D721Med (cell line): ENCODE measurements around the gene PIGB.
"Not testable (repeated sequence)": the region's sequence is repeated elsewhere in the genome, so short reads cannot be mapped to it uniquely, and the experiment has no call there.

ENCODE experiments used
- DNase-seq: peaks from one replicate; pipeline ENCODE4 v3.0.0; 2011; ENCODE audit warnings: low spot score; ENCODE audit not compliant: insufficient read length
- FAIRE-seq: peaks from 2 replicates; lab custom pipeline; 2011; peaks lifted over from hg19 to GRCh38; lab: Jason Lieb, UNC
- CTCF ChIP-seq: IDR thresholded peaks from 2 replicates; pipeline ENCODE4 v1.5.1; 2012; ENCODE audit warnings: mild to moderate bottlenecking, control low read depth; ENCODE audit not compliant: insufficient read depth; ENCODE audit errors: missing control alignments

The PIGB gene

GRCh38 chr15:55279746-55280351 lies 39.2 kb upstream of the PIGB start:
- no peak for FAIRE-seq
- DNase-seq = no peak
- no peak for TF ChIP-seq CTCF

DNA sequence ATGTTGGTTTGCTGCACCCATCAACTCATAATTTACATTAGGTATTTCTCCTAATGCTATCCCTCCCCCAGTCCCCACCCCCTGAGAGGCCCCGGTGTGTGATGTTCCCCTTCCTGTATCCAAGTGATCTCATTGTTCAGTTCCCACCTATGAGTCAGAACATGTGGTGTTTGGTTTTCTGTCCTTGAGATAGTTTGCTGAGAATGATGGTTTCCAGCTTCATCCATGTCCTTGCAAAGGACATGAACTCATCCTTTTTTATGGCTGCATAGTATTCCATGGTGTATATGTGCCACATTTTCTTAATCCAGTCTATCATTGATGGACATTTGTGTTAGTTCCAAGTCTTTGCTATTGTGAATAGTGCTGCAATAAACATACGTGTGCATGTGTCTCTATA lies 38.4 kb upstream of the PIGB start:
- FAIRE-seq, DNase-seq: not testable (repeated sequence)

DNA sequence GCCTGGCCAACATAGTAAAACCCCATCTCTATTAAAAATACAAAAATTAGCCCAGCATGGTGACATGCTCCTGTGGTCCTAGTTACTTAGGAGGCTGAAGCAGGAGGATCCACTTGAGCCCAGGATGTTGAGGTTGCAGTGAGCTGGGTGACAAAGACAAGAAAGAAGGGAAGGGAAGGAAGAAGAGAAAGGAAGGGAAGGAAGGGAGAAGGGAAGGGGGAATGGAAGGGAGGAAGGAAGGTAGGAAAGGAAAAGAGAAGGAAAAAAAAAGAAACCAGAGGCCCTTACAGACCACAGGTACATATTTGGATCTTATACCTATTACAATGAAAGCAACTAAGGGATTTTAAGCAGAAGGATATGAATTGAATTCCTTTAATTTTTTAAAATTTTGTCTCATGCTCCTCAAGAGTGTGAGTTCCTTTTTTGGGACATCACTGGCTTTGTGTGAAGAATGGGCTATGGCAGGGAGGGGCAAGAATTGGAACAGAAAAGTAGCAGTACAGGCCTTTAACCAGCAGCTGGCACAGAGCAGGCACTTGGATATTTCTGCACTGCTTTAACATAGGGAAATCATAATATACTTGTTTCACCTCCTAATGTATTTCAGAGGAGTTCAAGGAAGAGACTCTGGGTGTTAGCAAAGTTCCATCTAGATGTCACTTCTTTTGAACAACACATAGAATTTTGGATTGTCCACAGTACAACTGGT lies 37.3 kb upstream of the PIGB start:
- DNase-seq (no peak), FAIRE-seq (no peak)
- TF ChIP-seq CTCF = no peak

GRCh38 chr15:55282284-55282833 lies 36.7 kb upstream of the PIGB start:
- FAIRE-seq = no peak
- no peak for DNase-seq
- TF ChIP-seq CTCF = no peak

GRCh38 chr15:55283379-55284147 lies 35.5 kb upstream of the PIGB start:
- FAIRE-seq (no peak), DNase-seq (no peak)
- TF ChIP-seq CTCF = no peak

DNA sequence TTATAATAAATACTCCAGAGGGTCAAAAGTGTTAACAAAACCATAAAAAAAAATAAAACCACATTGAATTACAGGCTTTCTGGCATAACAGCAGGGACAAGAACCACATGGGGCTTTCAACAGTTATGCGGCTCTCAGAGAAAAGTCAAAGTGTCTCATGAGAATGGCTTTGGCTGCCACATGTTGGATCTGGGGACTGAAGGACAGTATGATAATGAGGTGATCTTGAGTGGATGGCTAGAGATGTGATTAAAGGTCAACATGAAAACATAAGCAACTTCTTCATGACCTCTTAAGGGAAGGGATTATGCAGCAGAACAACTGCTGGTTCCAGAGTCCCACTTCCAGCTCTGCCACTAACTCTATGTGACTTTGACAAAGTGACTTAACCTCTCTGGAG lies 34.6 kb upstream of the PIGB start:
- FAIRE-seq (no peak), DNase-seq (no peak)
- TF ChIP-seq CTCF = no peak

DNA sequence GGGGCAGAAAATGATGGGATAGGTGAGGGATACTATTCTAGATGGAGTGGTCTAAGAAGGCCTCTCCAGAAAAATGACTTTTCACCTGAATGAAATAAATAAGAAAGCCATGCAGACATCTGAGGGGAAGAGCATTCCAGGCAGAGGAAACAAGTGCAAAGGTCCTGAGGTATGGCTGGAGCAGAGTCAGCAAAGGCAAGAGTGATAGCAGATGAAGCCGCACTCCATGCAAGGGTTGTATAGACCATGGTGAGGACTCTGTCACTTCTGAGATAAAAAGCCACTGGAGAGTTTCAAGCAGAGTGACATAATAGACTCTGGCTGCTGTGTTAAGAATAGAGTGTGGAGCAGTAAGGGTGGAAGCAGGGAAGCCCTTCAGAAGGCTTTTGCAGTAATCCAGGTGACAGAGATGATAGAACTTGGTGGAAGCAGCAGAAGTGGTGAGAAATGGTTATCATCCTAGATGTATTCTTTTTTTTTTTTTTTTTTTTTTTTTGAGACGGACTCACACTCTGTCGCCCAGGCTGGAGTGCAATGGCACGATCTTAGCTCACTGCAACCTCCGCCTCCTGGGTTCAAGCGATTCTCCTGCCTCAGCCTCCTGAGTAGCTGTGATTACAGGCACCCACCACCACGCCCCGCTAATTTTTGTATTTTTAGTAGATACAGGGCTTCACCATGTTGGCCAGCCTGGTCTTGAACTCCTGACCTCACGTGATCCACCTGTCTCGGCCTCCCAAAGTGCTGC lies 32.4 kb upstream of the PIGB start:
- not testable (repeated sequence) for DNase-seq, FAIRE-seq
